DND-41 (cell line): ENCODE results near the gene TSPAN12.

Experiments
- CTCF ChIP-seq: IDR thresholded peaks from 2 replicates; pipeline ENCODE4 v1.5.1; 2012; ENCODE audit warnings: borderline replicate concordance, low read length, moderate library complexity, mild to moderate bottlenecking; ENCODE audit not compliant: poor library complexity, severe bottlenecking; ENCODE audit errors: extremely low read depth
- EZH2 ChIP-seq: IDR thresholded peaks from 3 replicates; pipeline ENCODE4 v1.6.1; 2012; ENCODE audit warnings: borderline replicate concordance, low read depth, mild to moderate bottlenecking, moderate library complexity, low read length, inconsistent platforms; ENCODE audit not compliant: severe bottlenecking

GRCh38 chr7:120809260-120809659 is 48.7 kb downstream of the TSPAN12 start:
- TF ChIP-seq CTCF, result no peak
- no peak for TF ChIP-seq EZH2
